Hematopoietic multipotent progenitor cell (in vitro differentiated cells): ENCODE data around the gene ANKRD50. TPM values are rescaled to one million over a fixed set of nuclear protein-coding genes. Genes with fewer than 3 reads are reported as not detected.

Experiments
- DNase-seq, 3 donors: peaks; one replicate each; pipeline ENCODE4 v3.0.0-alpha.2; 2011 to 2015; ENCODE audit warnings: low read depth in 2 of 3, low spot score in 2 of 3
- total RNA-seq: library from RNA; depleted of rRNA; stranded (reverse); fragments of >200 nt; gene quantifications from one replicate; pipeline ENCODE4 v1.2.3, GENCODE V29; 2012

The ANKRD50 gene
- total RNA-seq, 1 donor, result 14.3 TPM

- no peak for DNase-seq
Observed at GRCh38 chr4:124640022-124640730, 72.4 kb downstream of the ANKRD50 start.

- no peak for DNase-seq
Observed at GRCh38 chr4:124637321-124637720, 75.2 kb downstream of the ANKRD50 start.

GRCh38 chr4:124636788-124637187 lies 75.7 kb downstream of the ANKRD50 start:
- DNase-seq, result no peak

- DNase-seq, result no peak
Observed at GRCh38 chr4:124635331-124635730, 77.2 kb downstream of the ANKRD50 start.

- no peak for DNase-seq
Observed at GRCh38 chr4:124633285-124633941, 79.1 kb downstream of the ANKRD50 start.

- no peak for DNase-seq
Observed at GRCh38 chr4:124632439-124632838, 80.1 kb downstream of the ANKRD50 start.

- DNase-seq, result peak in 2 of 3 donors; percentile 52 to 66
Observed at GRCh38 chr4:124631760-124632159, 80.8 kb downstream of the ANKRD50 start.

- DNase-seq, result no peak
Observed at GRCh38 chr4:124629681-124630080, 82.9 kb downstream of the ANKRD50 start.
